Measurements from ENCODE around the gene SKAP1.

DNA sequence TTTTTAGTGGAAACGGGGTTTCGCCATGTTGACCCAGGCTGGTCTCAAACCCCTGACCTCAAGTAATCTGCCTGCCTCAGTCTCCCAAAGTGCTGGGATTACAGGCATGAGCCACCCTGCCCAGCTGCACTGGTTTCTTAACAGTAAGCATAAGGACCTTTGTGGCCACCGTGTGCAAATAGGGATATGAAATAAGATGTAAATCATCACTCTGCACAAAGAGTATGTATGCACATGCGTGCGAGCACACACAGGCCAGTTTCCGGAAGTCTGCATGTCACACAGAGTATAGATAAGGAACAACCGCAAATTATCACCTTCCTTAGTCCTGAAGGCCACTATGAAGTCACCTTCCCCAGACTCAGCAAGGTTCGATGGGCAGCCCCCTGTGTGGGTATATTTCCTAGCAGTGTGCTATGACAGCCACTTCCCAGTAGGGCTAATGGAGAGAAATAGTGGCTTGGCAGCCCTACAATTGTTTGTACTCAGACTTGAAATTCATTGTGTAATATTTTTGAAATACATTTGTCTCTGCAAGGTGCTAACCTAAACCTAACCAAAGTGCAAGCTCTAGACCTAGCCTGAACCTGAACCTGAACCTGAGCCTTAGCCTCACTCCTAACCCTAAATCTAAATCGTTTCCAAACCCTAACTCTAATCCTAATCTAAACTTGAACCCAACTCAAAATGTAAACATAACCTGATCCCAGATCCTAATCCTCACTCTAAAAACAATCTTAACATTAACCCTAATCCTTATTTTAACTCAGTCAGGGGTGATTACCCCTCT, 48.4 kb upstream of the SKAP1 start:
- TF ChIP-seq, protein P1, sequence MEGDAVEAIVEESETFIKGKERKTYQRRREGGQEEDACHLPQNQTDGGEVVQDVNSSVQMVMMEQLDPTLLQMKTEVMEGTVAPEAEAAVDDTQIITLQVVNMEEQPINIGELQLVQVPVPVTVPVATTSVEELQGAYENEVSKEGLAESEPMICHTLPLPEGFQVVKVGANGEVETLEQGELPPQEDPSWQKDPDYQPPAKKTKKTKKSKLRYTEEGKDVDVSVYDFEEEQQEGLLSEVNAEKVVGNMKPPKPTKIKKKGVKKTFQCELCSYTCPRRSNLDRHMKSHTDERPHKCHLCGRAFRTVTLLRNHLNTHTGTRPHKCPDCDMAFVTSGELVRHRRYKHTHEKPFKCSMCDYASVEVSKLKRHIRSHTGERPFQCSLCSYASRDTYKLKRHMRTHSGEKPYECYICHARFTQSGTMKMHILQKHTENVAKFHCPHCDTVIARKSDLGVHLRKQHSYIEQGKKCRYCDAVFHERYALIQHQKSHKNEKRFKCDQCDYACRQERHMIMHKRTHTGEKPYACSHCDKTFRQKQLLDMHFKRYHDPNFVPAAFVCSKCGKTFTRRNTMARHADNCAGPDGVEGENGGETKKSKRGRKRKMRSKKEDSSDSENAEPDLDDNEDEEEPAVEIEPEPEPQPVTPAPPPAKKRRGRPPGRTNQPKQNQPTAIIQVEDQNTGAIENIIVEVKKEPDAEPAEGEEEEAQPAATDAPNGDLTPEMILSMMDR (IDR thresholded peaks at IDR 0.05): no peak
- TF ChIP-seq POLR2A (IDR thresholded peaks at IDR 0.05): no peak
